Neural cell (in vitro differentiated cells): ENCODE data around the gene BICC1. TPM values are rescaled to one million over a fixed set of nuclear protein-coding genes. Genes with fewer than 3 reads are reported as not detected.

Experiments
- H2AFZ ChIP-seq: fragments of 200-600, 300-800 bp; sonication (generic), shearing (Covaris generic); 2 replicates; pipeline ENCODE4 v1.6.0; 2014; ENCODE audit warnings: low read depth, mild to moderate bottlenecking, antibody characterized with exemption, low read length, moderate library complexity
- H3F3A ChIP-seq: fragments of 200-600 bp; shearing (Covaris generic); 2 replicates; pipeline ENCODE4 v1.6.1; 2016; ENCODE audit warnings: mild to moderate bottlenecking, moderate library complexity, mixed read lengths, antibody characterized with exemption, low read length; ENCODE audit not compliant: insufficient read depth, poor library complexity, severe bottlenecking
- H3K27ac ChIP-seq: fragments of 200-600, 300-800 bp; sonication (generic), shearing (Covaris generic); 2 replicates; pipeline ENCODE4 v1.5.1; 2014; ENCODE audit warnings: mild to moderate bottlenecking, low read length, moderate library complexity
- H3K27me3 ChIP-seq: fragments of 300-800, 200-600 bp; sonication (generic), shearing (Covaris generic); 2 replicates; pipeline ENCODE4 v1.6.0; 2014; ENCODE audit warnings: mild to moderate bottlenecking, low read depth, low read length, moderate library complexity; ENCODE audit not compliant: insufficient read depth
- H3K36me3 ChIP-seq: fragments of 300-800, 200-600 bp; sonication (generic), shearing (Covaris generic); 2 replicates; pipeline ENCODE4 v1.5.1; 2014; ENCODE audit warnings: mild to moderate bottlenecking, antibody characterized with exemption, low read length, moderate library complexity; ENCODE audit not compliant: insufficient read depth
- H3K4me2 ChIP-seq: fragments of 300-800, 200-600 bp; sonication (generic), shearing (Covaris generic); 2 replicates; pipeline ENCODE4 v1.6.0; 2014; ENCODE audit warnings: mild to moderate bottlenecking, low read length
- H3K4me3 ChIP-seq: fragments of 300-800, 200-600 bp; sonication (generic), shearing (Covaris generic); 2 replicates; pipeline ENCODE4 v1.5.1; 2014; ENCODE audit warnings: mild to moderate bottlenecking, low read length, moderate library complexity
- H3K79me2 ChIP-seq: fragments of 200-600 bp; shearing (Covaris generic); replicated peaks from 2 replicates; pipeline ENCODE4 v1.6.0; 2014; ENCODE audit warnings: mild to moderate bottlenecking, low read length, moderate library complexity; ENCODE audit not compliant: insufficient read depth
- H3K9ac ChIP-seq: fragments of 300-800, 200-600 bp; sonication (generic), shearing (Covaris generic); 2 replicates; pipeline ENCODE4 v1.6.1; 2016; ENCODE audit warnings: mild to moderate bottlenecking, low read length, mixed read lengths
- H3K9me2 ChIP-seq: fragments of 200-600 bp; shearing (Covaris generic); 2 replicates; pipeline ENCODE4 v1.6.1; 2016; ENCODE audit warnings: mild to moderate bottlenecking, low read length, mixed read lengths; ENCODE audit not compliant: insufficient read depth
- H3K9me3 ChIP-seq: fragments of 200-600, 300-800 bp; sonication (generic), shearing (Covaris generic); 2 replicates; pipeline ENCODE4 v1.6.1; 2016; ENCODE audit warnings: mild to moderate bottlenecking, mixed run types, low read length, moderate library complexity, mixed read lengths
- H4K20me1 ChIP-seq: fragments of 200-600 bp; shearing (Covaris generic); 2 replicates; pipeline ENCODE4 v1.6.1; 2016; ENCODE audit warnings: mild to moderate bottlenecking, mixed run types; ENCODE audit not compliant: insufficient read depth
- CTCF ChIP-seq: fragments of 450-650 bp; IDR thresholded peaks from 2 replicates; pipeline ENCODE4 v1.5.1; 2014; ENCODE audit warnings: antibody characterized with exemption, mild to moderate bottlenecking, moderate library complexity; ENCODE audit not compliant: poor library complexity, severe bottlenecking
- EP300 ChIP-seq: fragments of 450-650 bp; conservative IDR thresholded peaks from 2 replicates; pipeline ENCODE4 v1.6.1; 2014; ENCODE audit warnings: antibody characterized with exemption, mild to moderate bottlenecking, moderate library complexity; ENCODE audit not compliant: poor library complexity, severe bottlenecking
- EZH2 ChIP-seq: fragments of 200-600, 300-800 bp; shearing (Covaris generic), sonication (generic); IDR thresholded peaks from 2 replicates; pipeline ENCODE4 v1.6.1; 2014; ENCODE audit warnings: antibody characterized with exemption, low read length, borderline replicate concordance, mild to moderate bottlenecking; ENCODE audit not compliant: insufficient read depth, poor library complexity, severe bottlenecking
- MXI1 ChIP-seq: fragments of 450-650 bp; conservative IDR thresholded peaks from 2 replicates; pipeline ENCODE4 v1.6.1; 2014; ENCODE audit warnings: antibody characterized with exemption, mild to moderate bottlenecking; ENCODE audit not compliant: poor library complexity, severe bottlenecking
- POLR2AphosphoS5 ChIP-seq: IDR thresholded peaks from 2 replicates; pipeline ENCODE4 v1.6.1; 2012
- RAD21 ChIP-seq: fragments of 450-650 bp; conservative IDR thresholded peaks from 2 replicates; pipeline ENCODE4 v1.6.1; 2014; ENCODE audit warnings: antibody characterized with exemption, mild to moderate bottlenecking, moderate library complexity
- REST ChIP-seq: IDR thresholded peaks from 2 replicates; pipeline ENCODE4 v1.6.1; 2012; ENCODE audit warnings: borderline replicate concordance
- SMC3 ChIP-seq: fragments of 450-650 bp; conservative IDR thresholded peaks from 2 replicates; pipeline ENCODE4 v1.6.1; 2014; ENCODE audit warnings: antibody characterized with exemption, mild to moderate bottlenecking, moderate library complexity; ENCODE audit not compliant: poor library complexity
- TAF1 ChIP-seq: IDR thresholded peaks from 2 replicates; pipeline ENCODE4 v1.6.1; 2012; ENCODE audit warnings: low read depth
- polyA plus RNA-seq: library from polyadenylated mRNA; depleted of rRNA; stranded (reverse); fragments of >200 nt; gene quantifications from 2 replicates; pipeline ENCODE4 v1.2.3, GENCODE V29; 2014

Gene BICC1
- polyA plus RNA-seq, 1 donor from 2014 or later = 7.6 TPM

GRCh38 chr10:58810751-58811150 is 298.1 kb downstream of the BICC1 start:
- TF ChIP-seq RAD21 = no peak
- no peak for TF ChIP-seq CTCF
- no peak for TF ChIP-seq EP300
- TF ChIP-seq POLR2AphosphoS5 = no peak
- no peak for TF ChIP-seq SMC3
- no peak for TF ChIP-seq REST
- TF ChIP-seq MXI1 = no peak
- no peak for TF ChIP-seq EZH2
- TF ChIP-seq TAF1 = no peak
- H3F3A ChIP-seq = no peaks in the 10 kb centered on the region

GRCh38 chr10:58813573-58813972 is 300.9 kb downstream of the BICC1 start:
- Histone ChIP-seq H2AFZ (no peak overlapping the region), H3K4me3 (no peak overlapping the region), H3F3A (no peaks in the 10 kb centered on the region), H4K20me1 (no peaks in the 10 kb centered on the region), H3K36me3 (no peaks in the 10 kb centered on the region), H3K9ac (no peak overlapping the region), H3K4me2 (no peak overlapping the region), H3K27ac (no peak overlapping the region), H3K27me3 (no peaks in the 10 kb centered on the region), H3K9me2 (no peaks in the 10 kb centered on the region), H3K79me2 (no peaks in the 10 kb centered on the region), H3K9me3 (no peaks in the 10 kb centered on the region)
- no peak for TF ChIP-seq RAD21
- no peak for TF ChIP-seq TAF1
- TF ChIP-seq EZH2 = no peak
- TF ChIP-seq EP300 = no peak
- no peak for TF ChIP-seq CTCF
- no peak for TF ChIP-seq SMC3
- TF ChIP-seq POLR2AphosphoS5 = no peak

More at GRCh38 chr10:58810751-58811150, 298.1 kb downstream of the BICC1 start:
- Histone ChIP-seq H3K27me3 (no peaks in the 10 kb centered on the region), H3K27ac (no peak overlapping the region), H3K9me2 (no peaks in the 10 kb centered on the region), H3K79me2 (no peaks in the 10 kb centered on the region), H3K4me3 (no peak overlapping the region), H3K9me3 (no peaks in the 10 kb centered on the region), H4K20me1 (no peaks in the 10 kb centered on the region), H3K9ac (no peak overlapping the region), H3K4me2 (no peak overlapping the region), H3K36me3 (no peaks in the 10 kb centered on the region), H2AFZ (no peak overlapping the region)
